Colonic mucosa (tissue), 4 donors: ENCODE measurements around the gene PLCB1. TPM values are rescaled to one million over a fixed set of nuclear protein-coding genes. Genes with fewer than 3 reads are reported as not detected.

Experiments
- DNase-seq: peaks from one replicate; pipeline ENCODE4 v3.0.0-alpha.2; 2020
- H3K27ac ChIP-seq: fragments of 200-600 bp; one replicate; pipeline ENCODE4 v1.8.0; 2021
- H3K27me3 ChIP-seq: fragments of 200-600 bp; one replicate; pipeline ENCODE4 v1.8.0; 2021
- H3K36me3 ChIP-seq: fragments of 200-600 bp; one replicate; pipeline ENCODE4 v1.8.0; 2021
- H3K4me1 ChIP-seq: fragments of 200-600 bp; one replicate; pipeline ENCODE4 v1.8.0; 2021; ENCODE audit warnings: mild to moderate bottlenecking
- H3K4me3 ChIP-seq: fragments of 200-600 bp; one replicate; pipeline ENCODE4 v1.8.0; 2021
- H3K9ac ChIP-seq, 2 donors: one replicate each; pipeline ENCODE4 v1.7.0; 2013; ENCODE audit warnings: control low read depth in 2 of 2, low read depth in 2 of 2, low read length in 2 of 2
- H3K9me3 ChIP-seq: fragments of 200-600 bp; one replicate; pipeline ENCODE4 v1.8.0; 2021
- CTCF ChIP-seq: fragments of 200-600 bp; IDR thresholded peaks from one replicate; pipeline ENCODE4 v1.8.0; 2022; ENCODE audit warnings: antibody characterized with exemption, mild to moderate bottlenecking
- intact Hi-C: fragments of 100-400 bp; cut with DNase I; formaldehyde crosslinking; loops from one replicate; pipeline ENCODE4 v1.14.1; 2022
- total RNA-seq, 2 donors: library from RNA; stranded (reverse); fragmentation: NEBNext Ultra II Directional in 1 of 2; extraction: Animal tissue kit (Norgen Biotek cat#: 25700) in 1 of 2; gene quantifications; one replicate each; pipeline ENCODE4 v1.2.1, GENCODE V29; 2021
- donor health status: healthy.
- donor health status: DM: no; HTN: no; CAD: no.
- donor health status: DM: no; HTN: no; CAD: no.

The PLCB1 gene
- total RNA-seq, 2 donors from 2014 or later: 8.3 to 9.6 TPM

- H3K4me1 ChIP-seq: no peaks in the 10 kb centered on the region
- TF ChIP-seq CTCF: no peak
- no peaks in the 10 kb centered on the region for H3K9me3 ChIP-seq
- no peak overlapping the region for H3K4me3 ChIP-seq
- H3K27me3 ChIP-seq: no peaks in the 10 kb centered on the region
- H3K36me3 ChIP-seq: no peaks in the 10 kb centered on the region
- H3K27ac ChIP-seq: no peak overlapping the region
- H3K9ac ChIP-seq: no peak overlapping the region
- no peak for DNase-seq
- intact Hi-C loops: no loop called here
Measured at GRCh38 chr20:8578161-8578865, 446.2 kb downstream of the PLCB1 start.

- Histone ChIP-seq H3K27ac (no peak overlapping the region), H3K9me3 (no peaks in the 10 kb centered on the region), H3K36me3 (no peaks in the 10 kb centered on the region), H3K4me1 (no peaks in the 10 kb centered on the region), H3K4me3 (no peak overlapping the region), H3K9ac (no peak overlapping the region), H3K27me3 (no peaks in the 10 kb centered on the region)
- no peak for TF ChIP-seq CTCF
- DNase-seq: no peak
- intact Hi-C loops: no loop called here
Measured at GRCh38 chr20:8579035-8579434, 447.0 kb downstream of the PLCB1 start.

GRCh38 chr20:8581446-8582183 is 449.5 kb downstream of the PLCB1 start:
- H3K36me3 ChIP-seq: no peaks in the 10 kb centered on the region
- no peak overlapping the region for H3K4me3 ChIP-seq
- H3K9ac ChIP-seq: no peak overlapping the region
- H3K9me3 ChIP-seq: no peaks in the 10 kb centered on the region
- no peak overlapping the region for H3K27ac ChIP-seq
- no peak for TF ChIP-seq CTCF
- H3K4me1 ChIP-seq: no peaks in the 10 kb centered on the region
- H3K27me3 ChIP-seq: no peaks in the 10 kb centered on the region
- intact Hi-C loops: no loop called here
- DNase-seq: no peak

GRCh38 chr20:8583012-8583565 is 451.0 kb downstream of the PLCB1 start:
- Histone ChIP-seq H3K4me3 (no peak overlapping the region), H3K27me3 (no peaks in the 10 kb centered on the region), H3K9ac (no peak overlapping the region), H3K9me3 (no peaks in the 10 kb centered on the region), H3K36me3 (no peaks in the 10 kb centered on the region), H3K4me1 (no peaks in the 10 kb centered on the region), H3K27ac (no peak overlapping the region)
- DNase-seq: no peak
- TF ChIP-seq CTCF: no peak
- intact Hi-C loops: no loop called here

- Histone ChIP-seq H3K4me3 (no peak overlapping the region), H3K4me1 (no peaks in the 10 kb centered on the region), H3K9ac (no peak overlapping the region), H3K9me3 (no peaks in the 10 kb centered on the region), H3K36me3 (no peaks in the 10 kb centered on the region), H3K27me3 (no peaks in the 10 kb centered on the region), H3K27ac (peak overlapping the region; percentile 11)
- no peak for TF ChIP-seq CTCF
- intact Hi-C loops: no loop called here
- DNase-seq: no peak
Measured at GRCh38 chr20:8583566-8584043, 451.5 kb downstream of the PLCB1 start.
